HepG2 (cell line): Measurements from ENCODE around the gene TAF12. TPM values are rescaled to one million over a fixed set of nuclear protein-coding genes. Genes with fewer than 3 reads are reported as not detected.
A peak's percentile ranks its signal among the peaks of the same experiment; 100 is the strongest.

Source experiments
- ATF6 ChIP-seq: sonication (generic); formaldehyde crosslinking; conservative IDR thresholded peaks from 2 replicates; pipeline ENCODE4 v1.4.0; 2020; ENCODE audit warnings: missing genetic modification reagents
- CHCHD3 ChIP-seq: sonication (generic); formaldehyde crosslinking; IDR thresholded peaks from 2 replicates; pipeline ENCODE4 v1.8.0; 2022; ENCODE audit warnings: mild to moderate bottlenecking, missing genetic modification reagents, moderate library complexity
- GZF1 ChIP-seq: sonication (generic); formaldehyde crosslinking; IDR thresholded peaks from 2 replicates; pipeline ENCODE4 v1.5.1; 2020; ENCODE audit warnings: mild to moderate bottlenecking, missing genetic modification reagents
- HNRNPH1 ChIP-seq: fragments of 200-400 bp; formaldehyde crosslinking; optimal IDR thresholded peaks from 2 replicates; pipeline ENCODE3; 2017; ENCODE audit warnings: mild to moderate bottlenecking, low read depth, low read length
- IRF9 ChIP-seq: sonication (generic); formaldehyde crosslinking; IDR thresholded peaks from 2 replicates; pipeline ENCODE4 v1.8.0; 2022; ENCODE audit warnings: missing genetic modification reagents, mild to moderate bottlenecking, borderline replicate concordance
- KDM4B ChIP-seq: sonication (generic); formaldehyde crosslinking; IDR thresholded peaks from 2 replicates; pipeline ENCODE4 v1.4.0; 2020; ENCODE audit warnings: missing genetic modification reagents
- NBN ChIP-seq: fragments of 450-650 bp; conservative IDR thresholded peaks from 2 replicates; pipeline ENCODE4 v1.6.1; 2017
- NKX3-1 ChIP-seq: sonication (generic); formaldehyde crosslinking; IDR thresholded peaks from 2 replicates; pipeline ENCODE4 v1.5.0; 2020; ENCODE audit warnings: missing genetic modification reagents
- NONO ChIP-seq, 2 experiments: fragments of 450-650 bp in 1 of 2; sonication (generic) in 1 of 2; formaldehyde crosslinking in 1 of 2; IDR thresholded peaks in 1 of 2; conservative IDR thresholded peaks in 1 of 2; 2 replicates each; pipeline versions ENCODE4 v1.6.1 to v1.8.0; 2017 to 2022; ENCODE audit warnings: mild to moderate bottlenecking in 1 of 2, missing genetic modification reagents in 1 of 2, moderate library complexity in 1 of 2
- PHF8 ChIP-seq: sonication (generic); formaldehyde crosslinking; IDR thresholded peaks from 2 replicates; pipeline ENCODE4 v1.5.0; 2020; ENCODE audit warnings: missing genetic modification reagents
- POLR2AphosphoS5 ChIP-seq: IDR thresholded peaks from 2 replicates; pipeline ENCODE4 v1.6.1; 2012; ENCODE audit warnings: low read depth, low read length
- PRPF4 ChIP-seq: fragments of 200-400 bp; formaldehyde crosslinking; IDR thresholded peaks from 2 replicates; pipeline ENCODE4 v1.6.1; 2016; ENCODE audit warnings: low read length, low read depth; ENCODE audit not compliant: poor library complexity, severe bottlenecking
- SMC3 ChIP-seq: IDR thresholded peaks from 2 replicates; pipeline ENCODE4 v1.6.1; 2011; ENCODE audit warnings: low read length, improper control_type of control experiment
- TCF12 ChIP-seq, 2 experiments: fragments of 450-650 bp in 1 of 2; sonication (generic) in 1 of 2; formaldehyde crosslinking in 1 of 2; IDR thresholded peaks; 2 replicates each; pipeline versions ENCODE4 v1.6.1 to v1.8.0; 2017 to 2022; ENCODE audit warnings: antibody characterized with exemption in 1 of 2, mild to moderate bottlenecking in 1 of 2, missing genetic modification reagents in 1 of 2, moderate library complexity in 1 of 2
- ZBTB20 ChIP-seq: sonication (generic); formaldehyde crosslinking; IDR thresholded peaks from 2 replicates; pipeline ENCODE4 v1.8.1; 2023; ENCODE audit warnings: missing genetic modification reagents, low read depth, mild to moderate bottlenecking, borderline replicate concordance
- ZNF44 ChIP-seq: sonication (generic); formaldehyde crosslinking; IDR thresholded peaks from 2 replicates; pipeline ENCODE4 v1.5.1; 2020; ENCODE audit warnings: mild to moderate bottlenecking, missing genetic modification reagents
- ZNF547 ChIP-seq: sonication (generic); formaldehyde crosslinking; IDR thresholded peaks from 2 replicates; pipeline ENCODE4 v1.5.1; 2020; ENCODE audit warnings: mild to moderate bottlenecking, missing genetic modification reagents
- ZNF558 ChIP-seq: sonication (generic); formaldehyde crosslinking; IDR thresholded peaks from 2 replicates; pipeline ENCODE4 v1.9.0; 2022; ENCODE audit warnings: mild to moderate bottlenecking, missing genetic modification reagents, borderline replicate concordance
- ZNF646 ChIP-seq: sonication (generic); formaldehyde crosslinking; IDR thresholded peaks from 2 replicates; pipeline ENCODE4 v1.9.0; 2021; ENCODE audit warnings: mild to moderate bottlenecking, missing genetic modification reagents
- ZNF788 ChIP-seq: sonication (generic); formaldehyde crosslinking; IDR thresholded peaks from 2 replicates; pipeline ENCODE4 v1.5.0; 2020; ENCODE audit warnings: mild to moderate bottlenecking, missing genetic modification reagents, borderline replicate concordance
- polyA plus RNA-seq, 8 experiments: library from polyadenylated mRNA; depleted of rRNA in 3 of 8; stranded (reverse) in 7 of 8; unstranded in 1 of 8; fragments of >200 nt; fragmentation: Illumina TruSeq in 4 of 8; extraction: Trizol in 4 of 8; gene quantifications; 2 replicates each; pipeline versions ENCODE4 v1.2.1 to v1.2.3, GENCODE V29; 2011 to 2016; ENCODE audit warnings: low read depth in 4 of 8, missing spikeins in 1 of 8, mixed read lengths in 1 of 8; ENCODE audit not compliant: insufficient read depth in 1 of 8
- total RNA-seq, 5 experiments: library from RNA; depleted of rRNA; stranded (reverse); fragments of >200 nt; fragmentation: Illumina TruSeq; extraction: Trizol; gene quantifications; 2 replicates each; pipeline ENCODE4 v1.2.3, GENCODE V29; 2016; ENCODE audit warnings: low read depth in 1 of 5

TAF12 gene
- total and polyA plus RNA-seq, 2 of the 13 experiments (the other 11 are each of a cell fraction or from before 2014, with no cell fraction given), result 16.3 to 17.1 TPM

GRCh38 chr1:28648474-28649198 is 5.8 kb upstream of the TAF12 start, which contains the start of gene RNU11 (continued):
- no peak for TF ChIP-seq ZNF646 (CRISPR knock-in tag)
- no peak for TF ChIP-seq ZNF44 (CRISPR knock-in tag)
- TF ChIP-seq NONO (IDR thresholded peaks at IDR 0.05), result 0 out of 2 replicates have a peak, but pooled peaks have one; percentile 96
- TF ChIP-seq NONO (CRISPR knock-in tag; conservative IDR thresholded peaks at IDR 0.05), result peak; percentile 96
- 0 out of 2 replicates have a peak, but pooled peaks have one; percentile 73 for TF ChIP-seq NBN
- peak; percentile 88; the same call in 1 of the 2 replicates for TF ChIP-seq ZNF788
- TF ChIP-seq ZBTB20, result no peak
- no peak; the same call in 1 of the 2 replicates for TF ChIP-seq GZF1 (CRISPR knock-in tag)
- peak; percentile 95 for TF ChIP-seq NKX3-1
- 0 out of 2 replicates have a peak, but pooled peaks have one; percentile 73 for TF ChIP-seq CHCHD3 (CRISPR knock-in tag)
- peak; percentile 21; the same call in 1 of the 2 replicates for TF ChIP-seq IRF9
- TF ChIP-seq ZNF547 (CRISPR knock-in tag), result peak; percentile 61; the same call in 1 of the 2 replicates
- TF ChIP-seq SMC3, result no peak
- peak; percentile 76 for TF ChIP-seq ZNF558
- peak; percentile 76 for TF ChIP-seq PHF8
- peak; percentile 100 for TF ChIP-seq POLR2AphosphoS5
- TF ChIP-seq PRPF4, result no peak
- TF ChIP-seq TCF12 (IDR thresholded peaks at IDR 0.05), result no peak
- no peak; the same call in 1 of the 2 replicates for TF ChIP-seq TCF12 (CRISPR knock-in tag; IDR thresholded peaks at IDR 0.05)
- TF ChIP-seq ATF6, result no peak; the same call in 1 of the 2 replicates
- TF ChIP-seq KDM4B, result peak; percentile 91
- peak; percentile 85 for TF ChIP-seq HNRNPH1
